Ovary (tissue), 9 donors: ENCODE data around the gene ZSCAN9. TPM values are rescaled to one million over a fixed set of nuclear protein-coding genes. Genes with fewer than 3 reads are reported as not detected.

Experiments
- DNase-seq, 5 donors: peaks; one replicate each; pipeline ENCODE4 v3.0.0-alpha.2; 2019 to 2020
- H3K27ac ChIP-seq, 2 donors: fragments of 200-600 bp; one replicate each; pipeline versions ENCODE4 v1.5.1 to v1.8.0; 2019 to 2022
- H3K27me3 ChIP-seq: fragments of 200-600 bp; one replicate; pipeline ENCODE4 v1.8.0; 2022
- H3K36me3 ChIP-seq: fragments of 200-600 bp; sonication (generic); one replicate; pipeline ENCODE4 v1.5.1; 2019
- H3K4me1 ChIP-seq: one replicate; pipeline ENCODE4 v1.8.1; 2013; ENCODE audit warnings: mild to moderate bottlenecking, moderate library complexity; ENCODE audit not compliant: insufficient read depth
- H3K4me3 ChIP-seq: fragments of 200-600 bp; sonication (generic); one replicate; pipeline ENCODE4 v1.5.1; 2017
- H3K9me3 ChIP-seq, 2 donors: fragments of 200-600 bp in 1 of 2; sonication (generic) in 1 of 2; one replicate each; pipeline versions ENCODE4 v1.5.1 to v1.8.1; 2013 to 2019; ENCODE audit warnings: mild to moderate bottlenecking in 1 of 2, moderate library complexity in 1 of 2
- CTCF ChIP-seq, 3 donors: fragments of 450-650 bp in 2 of 3; fragments of 200-600 bp in 1 of 3; IDR thresholded peaks; one replicate each; pipeline versions ENCODE4 v1.5.1 to v1.8.0; 2016 to 2022; ENCODE audit warnings: antibody characterized with exemption in 3 of 3, mild to moderate bottlenecking in 1 of 3
- EP300 ChIP-seq: sonication (generic); formaldehyde crosslinking; IDR thresholded peaks from one replicate; pipeline ENCODE4 v1.6.1; 2017; ENCODE audit warnings: antibody characterized with exemption
- POLR2A ChIP-seq: fragments of 450-650 bp; IDR thresholded peaks from one replicate; pipeline ENCODE4 v1.6.1; 2017; ENCODE audit warnings: antibody characterized with exemption, mild to moderate bottlenecking, moderate library complexity
- WGBS, 3 donors: extraction: QIAGEN DNeasy Blood & Tissue Kit in 1 of 3; methylation state at CpG; one replicate each; pipeline versions ENCODE4 v1.1.5 to v1.1.7; 2013 to 2017; 5-methylcytosine and 5-hydroxymethylcytosine counted together
- intact Hi-C, 4 donors: fragments of 100-400 bp; cut with DNase I; formaldehyde crosslinking; loops; one replicate each; pipeline versions ENCODE4 v1.11.0 to v1.15.1; 2022 to 2023
- polyA plus RNA-seq, 2 donors: library from polyadenylated mRNA; stranded (reverse); fragments of 200-250 nt in 1 of 2; fragments of 350-450 nt in 1 of 2; fragmentation: Illumina TruSeq in 1 of 2; extraction: RNeasy Lipid Tissue Mini Kit (QIAGEN cat#74804) in 1 of 2; gene quantifications; one replicate each; pipeline ENCODE4 v1.2.3, GENCODE V29; 2013 to 2014
- total RNA-seq, 7 donors: library from RNA; depleted of rRNA in 2 of 7; stranded (reverse); fragments of >200 nt in 2 of 7; fragmentation: NEBNext Ultra II Directional in 3 of 7; extraction: Animal tissue kit (Norgen Biotek cat#: 25700) in 3 of 7; gene quantifications; one replicate each; pipeline versions ENCODE4 v1.1.0 to v1.2.4, GENCODE V29; 2016 to 2023
- donor health status: DM: no; HTN: no; CAD: no; lungs with moderate emphysema.
- donor health status: DM: no; HTN: no; CAD: no.
- donor health status: Bipolar disorder and iron deficiency.
- donor health status: DM: yes; HTN: yes; CAD: no.
- donor health status: DM: no; HTN: no; CAD: no.
- donor health status: DM: yes; HTN: yes; CAD: no.

The ZSCAN9 gene
- total and polyA plus RNA-seq, 9 donors, result 10.0 to 17.5 (median 13.7) TPM

GRCh38 chr6:28217890-28218289 lies 7.2 kb upstream of the ZSCAN9 start:
- H3K9me3 ChIP-seq, result no peaks in the 10 kb centered on the region
- H3K27me3 ChIP-seq, result no peaks in the 10 kb centered on the region
- no peak for DNase-seq
- H3K4me1 ChIP-seq, result no peaks in the 10 kb centered on the region
- H3K36me3 ChIP-seq, result no peaks in the 10 kb centered on the region
- no peak for TF ChIP-seq CTCF (IDR thresholded peaks at IDR 0.05)
- TF ChIP-seq EP300, result no peak
- TF ChIP-seq POLR2A, result no peak
- H3K4me3 ChIP-seq, result no peak overlapping the region
- H3K27ac ChIP-seq, result no peak overlapping the region
- intact Hi-C loops, result no loop called here
- 88 to 89% (median 88%) methylated on average over 12 of the region's 12 CpGs for WGBS, 3 donors

- intact Hi-C loops, result no loop called here
- Histone ChIP-seq H3K36me3 (no peaks in the 10 kb centered on the region), H3K4me1 (no peaks in the 10 kb centered on the region), H3K9me3 (no peaks in the 10 kb centered on the region), H3K4me3 (peak overlapping the region; percentile 45), H3K27ac (no peak overlapping the region), H3K27me3 (no peaks in the 10 kb centered on the region)
- peak; percentile 41 to 65 (median 56) for DNase-seq
- TF ChIP-seq CTCF (IDR thresholded peaks at IDR 0.05) (no peak), POLR2A (no peak), EP300 (no peak)
- 8 to 10% (median 10%) methylated on average over 54 to 56 of the region's 56 CpGs for WGBS, 3 donors
Observed at GRCh38 chr6:28218312-28219248, 6.5 kb upstream of the ZSCAN9 start.

- H3K9me3 ChIP-seq, result no peaks in the 10 kb centered on the region
- no peak for DNase-seq
- H3K4me3 ChIP-seq, result no peak overlapping the region
- H3K36me3 ChIP-seq, result no peaks in the 10 kb centered on the region
- TF ChIP-seq POLR2A (no peak), CTCF (IDR thresholded peaks at IDR 0.05) (no peak), EP300 (no peak)
- 22 to 35% (median 35%) methylated on average over 6 of the region's 6 CpGs for WGBS, 3 donors
- intact Hi-C loops, result loop anchor here in 1 of 4 donors (5.0 kb wide), 1 partner anchor 78 kb away; the partner anchor contains the start of gene ZKSCAN8
- H3K27ac ChIP-seq, result no peak overlapping the region
- H3K4me1 ChIP-seq, result peaks cover 1% of the 10 kb centered on the region
- H3K27me3 ChIP-seq, result no peaks in the 10 kb centered on the region
Observed at GRCh38 chr6:28220257-28221133, 4.6 kb upstream of the ZSCAN9 start.
